GM20000 (cell line): ENCODE data around the gene ZNF462.

Source experiments
- DNase-seq: peaks from one replicate; pipeline ENCODE4 v3.0.0; 2012; ENCODE audit warnings: low spot score
- CTCF ChIP-seq: IDR thresholded peaks from 2 replicates; pipeline ENCODE4 v1.5.1; 2012; ENCODE audit warnings: mild to moderate bottlenecking, control low read depth; ENCODE audit errors: extremely low read depth, missing control alignments

Gene ZNF462

GRCh38 chr9:106880863-106881262, 17.9 kb downstream of the ZNF462 start:
- DNase-seq: no peak
- TF ChIP-seq CTCF: no peak

- DNase-seq: no peak
- TF ChIP-seq CTCF: no peak
Measured at GRCh38 chr9:106883030-106883429, 20.1 kb downstream of the ZNF462 start.

GRCh38 chr9:106883626-106884190, 20.7 kb downstream of the ZNF462 start:
- no peak for DNase-seq
- TF ChIP-seq CTCF: no peak

GRCh38 chr9:106885451-106885850, 22.5 kb downstream of the ZNF462 start:
- no peak for TF ChIP-seq CTCF
- no peak for DNase-seq

- no peak for DNase-seq
- no peak for TF ChIP-seq CTCF
Measured at GRCh38 chr9:106886111-106887046, 23.4 kb downstream of the ZNF462 start.

- no peak for DNase-seq
Measured at GRCh38 chr9:106887066-106887465, 24.1 kb downstream of the ZNF462 start.

More at GRCh38 chr9:106887066-106887465, 24.1 kb downstream of the ZNF462 start:
- no peak for TF ChIP-seq CTCF
